ENCODE measurements around the gene C15orf61.

DNA sequence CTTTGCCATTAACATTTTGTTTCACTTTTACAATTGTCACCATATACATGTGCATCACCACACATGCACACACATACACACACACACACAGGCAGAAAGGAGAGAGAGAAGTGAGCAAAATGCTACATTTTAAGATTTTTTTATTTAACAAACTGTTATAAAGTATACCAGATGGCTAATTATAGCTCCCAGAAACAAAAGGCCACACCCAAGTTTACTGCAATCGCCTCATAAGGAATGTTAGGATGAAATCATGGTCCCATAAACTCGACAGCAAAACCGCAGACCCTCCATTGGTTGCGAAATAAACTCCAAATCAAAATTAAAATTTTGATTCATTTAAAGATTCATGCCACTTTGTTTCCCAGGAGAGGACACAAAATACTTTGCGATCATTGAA is 16.1 kb upstream of the C15orf61 start:
- TF ChIP-seq, protein P1, sequence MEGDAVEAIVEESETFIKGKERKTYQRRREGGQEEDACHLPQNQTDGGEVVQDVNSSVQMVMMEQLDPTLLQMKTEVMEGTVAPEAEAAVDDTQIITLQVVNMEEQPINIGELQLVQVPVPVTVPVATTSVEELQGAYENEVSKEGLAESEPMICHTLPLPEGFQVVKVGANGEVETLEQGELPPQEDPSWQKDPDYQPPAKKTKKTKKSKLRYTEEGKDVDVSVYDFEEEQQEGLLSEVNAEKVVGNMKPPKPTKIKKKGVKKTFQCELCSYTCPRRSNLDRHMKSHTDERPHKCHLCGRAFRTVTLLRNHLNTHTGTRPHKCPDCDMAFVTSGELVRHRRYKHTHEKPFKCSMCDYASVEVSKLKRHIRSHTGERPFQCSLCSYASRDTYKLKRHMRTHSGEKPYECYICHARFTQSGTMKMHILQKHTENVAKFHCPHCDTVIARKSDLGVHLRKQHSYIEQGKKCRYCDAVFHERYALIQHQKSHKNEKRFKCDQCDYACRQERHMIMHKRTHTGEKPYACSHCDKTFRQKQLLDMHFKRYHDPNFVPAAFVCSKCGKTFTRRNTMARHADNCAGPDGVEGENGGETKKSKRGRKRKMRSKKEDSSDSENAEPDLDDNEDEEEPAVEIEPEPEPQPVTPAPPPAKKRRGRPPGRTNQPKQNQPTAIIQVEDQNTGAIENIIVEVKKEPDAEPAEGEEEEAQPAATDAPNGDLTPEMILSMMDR (IDR thresholded peaks at IDR 0.05) = no peak
- TF ChIP-seq ZFX (IDR thresholded peaks at IDR 0.05; ENCODE audit: borderline replicate concordance) = no peak
